Sigmoid colon (tissue), 4 donors: ENCODE data around the gene CD93.

Source experiments
- CTCF ChIP-seq, 4 experiments: fragments of 450-650 bp in 3 of 4; fragments of 200-600 bp in 1 of 4; IDR thresholded peaks; one replicate each; pipeline ENCODE4 v1.5.1; 2016 to 2019; ENCODE audit warnings: antibody characterized with exemption in 4 of 4, mild to moderate bottlenecking in 3 of 4, moderate library complexity in 2 of 4
- POLR2A ChIP-seq, 2 donors: fragments of 450-650 bp; IDR thresholded peaks; one replicate each; pipeline ENCODE4 v1.6.1; 2016; ENCODE audit warnings: antibody characterized with exemption in 2 of 2, mild to moderate bottlenecking in 2 of 2, moderate library complexity in 2 of 2
- POLR2AphosphoS5 ChIP-seq, 4 donors: sonication (generic); formaldehyde crosslinking; IDR thresholded peaks; one replicate each; pipeline ENCODE4 v1.6.1; 2017; ENCODE audit warnings: antibody characterized with exemption in 4 of 4

GRCh38 chr20:23100720-23101107, 14.6 kb upstream of the CD93 start:
- TF ChIP-seq POLR2AphosphoS5 (IDR thresholded peaks at IDR 0.05) = no peak
- TF ChIP-seq POLR2A (IDR thresholded peaks at IDR 0.05) = no peak
- no peak for TF ChIP-seq CTCF (IDR thresholded peaks at IDR 0.05)
